ENCODE results near the gene LIPG.

Gene LIPG

DNA sequence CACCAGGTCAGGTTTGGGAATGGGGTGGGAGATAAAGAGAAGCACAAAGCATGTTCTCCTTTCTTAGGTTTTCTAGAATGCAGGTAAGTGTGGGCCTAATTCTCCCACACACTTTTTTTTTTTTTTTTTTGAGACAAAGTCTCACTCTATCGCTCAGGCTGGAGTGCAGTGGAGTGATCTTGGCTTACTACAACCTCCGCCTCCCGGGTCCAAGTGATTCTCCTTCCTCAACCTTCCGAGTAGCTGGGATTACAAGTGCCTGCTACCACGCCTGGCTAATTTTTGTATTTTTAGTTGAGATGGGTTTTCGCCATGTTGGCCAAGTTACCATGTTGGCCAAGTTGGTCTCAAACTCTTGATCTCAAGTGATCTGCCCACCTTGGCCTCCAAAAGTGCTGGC lies 26.3 kb downstream of the LIPG start:
- DNase-seq (ENCODE audit: insufficient read length, low spot score) (no peak), FAIRE-seq (no peak)
- TF ChIP-seq SPI1 (IDR thresholded peaks at IDR 0.05; ENCODE audit: low read depth, low read length) (no peak), POU2F2 (IDR thresholded peaks at IDR 0.05; ENCODE audit: low read depth, low read length) (no peak), POLR2AphosphoS5 (IDR thresholded peaks at IDR 0.05; ENCODE audit: low read depth, low read length) (no peak), POLR2A (IDR thresholded peaks at IDR 0.05; ENCODE audit: low read depth, low read length) (no peak), TAF1 (IDR thresholded peaks at IDR 0.05; ENCODE audit: low read depth, low read length) (no peak), PAX5 (IDR thresholded peaks at IDR 0.05; ENCODE audit: insufficient read depth, low read length, severe bottlenecking) (no peak)

GRCh38 chr18:49588971-49589370 lies 27.1 kb downstream of the LIPG start:
- FAIRE-seq = no peak
- no peak for DNase-seq (ENCODE audit: insufficient read length, low spot score)
- TF ChIP-seq POU2F2 (IDR thresholded peaks at IDR 0.05; ENCODE audit: low read depth, low read length) (no peak), PAX5 (IDR thresholded peaks at IDR 0.05; ENCODE audit: insufficient read depth, low read length, severe bottlenecking) (no peak), POLR2A (IDR thresholded peaks at IDR 0.05; ENCODE audit: low read depth, low read length) (no peak), TAF1 (IDR thresholded peaks at IDR 0.05; ENCODE audit: low read depth, low read length) (no peak), SPI1 (IDR thresholded peaks at IDR 0.05; ENCODE audit: low read depth, low read length) (no peak), POLR2AphosphoS5 (IDR thresholded peaks at IDR 0.05; ENCODE audit: low read depth, low read length) (no peak)

DNA sequence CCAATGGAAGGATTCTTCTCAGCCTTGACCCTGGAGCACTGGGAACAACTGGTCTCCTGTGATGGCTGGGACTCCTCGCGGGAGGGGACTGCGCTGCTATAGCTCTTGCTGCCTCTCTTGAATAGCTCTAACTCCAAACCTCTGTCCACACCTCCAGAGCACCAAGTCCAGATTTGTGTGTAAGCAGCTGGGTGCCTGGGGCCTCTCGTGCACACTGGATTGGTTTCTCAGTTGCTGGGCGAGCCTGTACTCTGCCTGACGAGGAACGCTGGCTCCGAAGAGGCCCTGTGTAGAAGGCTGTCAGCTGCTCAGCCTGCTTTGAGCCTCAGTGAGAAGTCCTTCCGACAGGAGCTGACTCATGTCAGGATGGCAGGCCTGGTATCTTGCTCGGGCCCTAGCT lies 28.8 kb downstream of the LIPG start:
- TF ChIP-seq TAF1 (IDR thresholded peaks at IDR 0.05; ENCODE audit: low read depth, low read length) (no peak), POLR2A (IDR thresholded peaks at IDR 0.05; ENCODE audit: low read depth, low read length) (no peak), POLR2AphosphoS5 (IDR thresholded peaks at IDR 0.05; ENCODE audit: low read depth, low read length) (no peak), POU2F2 (IDR thresholded peaks at IDR 0.05; ENCODE audit: low read depth, low read length) (no peak), SPI1 (IDR thresholded peaks at IDR 0.05; ENCODE audit: low read depth, low read length) (no peak), PAX5 (IDR thresholded peaks at IDR 0.05; ENCODE audit: insufficient read depth, low read length, severe bottlenecking) (no peak)
- FAIRE-seq (no peak), DNase-seq (ENCODE audit: insufficient read length, low spot score) (no peak)

- FAIRE-seq (no peak), DNase-seq (ENCODE audit: insufficient read length, low spot score) (no peak)
- TF ChIP-seq SPI1 (IDR thresholded peaks at IDR 0.05; ENCODE audit: low read depth, low read length) (no peak), PAX5 (IDR thresholded peaks at IDR 0.05; ENCODE audit: insufficient read depth, low read length, severe bottlenecking) (no peak), POLR2AphosphoS5 (IDR thresholded peaks at IDR 0.05; ENCODE audit: low read depth, low read length) (no peak), POU2F2 (IDR thresholded peaks at IDR 0.05; ENCODE audit: low read depth, low read length) (no peak), POLR2A (IDR thresholded peaks at IDR 0.05; ENCODE audit: low read depth, low read length) (no peak), TAF1 (IDR thresholded peaks at IDR 0.05; ENCODE audit: low read depth, low read length) (no peak)
Measured at GRCh38 chr18:49591271-49591670, 29.4 kb downstream of the LIPG start.

GRCh38 chr18:49591775-49592174 lies 29.9 kb downstream of the LIPG start:
- DNase-seq (ENCODE audit: insufficient read length, low spot score) (no peak), FAIRE-seq (no peak)
- TF ChIP-seq POLR2AphosphoS5 (IDR thresholded peaks at IDR 0.05; ENCODE audit: low read depth, low read length) (no peak), TAF1 (IDR thresholded peaks at IDR 0.05; ENCODE audit: low read depth, low read length) (no peak), PAX5 (IDR thresholded peaks at IDR 0.05; ENCODE audit: insufficient read depth, low read length, severe bottlenecking) (no peak), SPI1 (IDR thresholded peaks at IDR 0.05; ENCODE audit: low read depth, low read length) (no peak), POLR2A (IDR thresholded peaks at IDR 0.05; ENCODE audit: low read depth, low read length) (no peak), POU2F2 (IDR thresholded peaks at IDR 0.05; ENCODE audit: low read depth, low read length) (no peak)

DNA sequence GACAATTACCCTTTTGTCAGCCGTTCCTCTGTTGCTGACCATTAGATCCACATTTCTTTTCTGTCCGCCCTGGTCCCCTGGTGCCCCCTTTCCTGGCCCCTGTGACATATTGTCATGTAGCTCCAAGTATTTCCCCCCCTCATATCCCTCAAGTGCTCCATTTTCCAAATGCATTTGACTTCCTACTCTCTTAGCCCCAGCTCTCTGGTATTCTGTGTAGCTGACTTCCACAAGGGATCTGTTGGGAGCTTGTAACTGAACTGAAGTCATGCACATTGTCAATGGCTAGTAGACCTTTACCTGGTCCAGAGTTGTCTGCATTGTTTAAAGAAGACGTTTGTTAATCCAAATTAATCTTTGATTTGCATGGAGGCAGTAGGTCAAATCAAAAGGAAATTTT lies 34.8 kb downstream of the LIPG start:
- DNase-seq (ENCODE audit: insufficient read length, low spot score) (no peak), FAIRE-seq (no peak)
- no peak for TF ChIP-seq POU2F2 (IDR thresholded peaks at IDR 0.05; ENCODE audit: low read depth, low read length)
- TF ChIP-seq PAX5 (IDR thresholded peaks at IDR 0.05; ENCODE audit: insufficient read depth, low read length, severe bottlenecking) = no peak
- TF ChIP-seq POLR2A (IDR thresholded peaks at IDR 0.05; ENCODE audit: low read depth, low read length) = no peak
- no peak for TF ChIP-seq SPI1 (IDR thresholded peaks at IDR 0.05; ENCODE audit: low read depth, low read length)
- TF ChIP-seq POLR2AphosphoS5 (IDR thresholded peaks at IDR 0.05; ENCODE audit: low read depth, low read length) = no peak
- TF ChIP-seq TAF1 (IDR thresholded peaks at IDR 0.05; ENCODE audit: low read depth, low read length) = no peak

- TF ChIP-seq PAX5 (IDR thresholded peaks at IDR 0.05; ENCODE audit: insufficient read depth, low read length, severe bottlenecking) (no peak), POLR2A (IDR thresholded peaks at IDR 0.05; ENCODE audit: low read depth, low read length) (no peak), POLR2AphosphoS5 (IDR thresholded peaks at IDR 0.05; ENCODE audit: low read depth, low read length) (no peak), TAF1 (IDR thresholded peaks at IDR 0.05; ENCODE audit: low read depth, low read length) (no peak), POU2F2 (IDR thresholded peaks at IDR 0.05; ENCODE audit: low read depth, low read length) (no peak), SPI1 (IDR thresholded peaks at IDR 0.05; ENCODE audit: low read depth, low read length) (no peak)
- DNase-seq (ENCODE audit: insufficient read length, low spot score) (no peak), FAIRE-seq (no peak)
Measured at GRCh38 chr18:49597157-49597931, 35.5 kb downstream of the LIPG start.

- DNase-seq (ENCODE audit: insufficient read length, low spot score) (no peak), FAIRE-seq (no peak)
- TF ChIP-seq POLR2A (IDR thresholded peaks at IDR 0.05; ENCODE audit: low read depth, low read length) (no peak), POLR2AphosphoS5 (IDR thresholded peaks at IDR 0.05; ENCODE audit: low read depth, low read length) (no peak), SPI1 (IDR thresholded peaks at IDR 0.05; ENCODE audit: low read depth, low read length) (no peak), TAF1 (IDR thresholded peaks at IDR 0.05; ENCODE audit: low read depth, low read length) (no peak), PAX5 (IDR thresholded peaks at IDR 0.05; ENCODE audit: insufficient read depth, low read length, severe bottlenecking) (no peak), POU2F2 (IDR thresholded peaks at IDR 0.05; ENCODE audit: low read depth, low read length) (no peak)
Measured at GRCh38 chr18:49601211-49601610, 39.4 kb downstream of the LIPG start.

- FAIRE-seq (no peak), DNase-seq (ENCODE audit: insufficient read length, low spot score) (no peak)
- TF ChIP-seq POLR2AphosphoS5 (IDR thresholded peaks at IDR 0.05; ENCODE audit: low read depth, low read length) = no peak
- no peak for TF ChIP-seq TAF1 (IDR thresholded peaks at IDR 0.05; ENCODE audit: low read depth, low read length)
- no peak for TF ChIP-seq SPI1 (IDR thresholded peaks at IDR 0.05; ENCODE audit: low read depth, low read length)
- TF ChIP-seq POU2F2 (IDR thresholded peaks at IDR 0.05; ENCODE audit: low read depth, low read length) = no peak
- no peak for TF ChIP-seq POLR2A (IDR thresholded peaks at IDR 0.05; ENCODE audit: low read depth, low read length)
- no peak for TF ChIP-seq PAX5 (IDR thresholded peaks at IDR 0.05; ENCODE audit: insufficient read depth, low read length, severe bottlenecking)
Measured at GRCh38 chr18:49608366-49609255, 46.8 kb downstream of the LIPG start.

All from GM12891 (cell line).